Endothelial cell of umbilical vein (primary cell): ENCODE results near the gene PAGR1. TPM values are rescaled to one million over a fixed set of nuclear protein-coding genes. Genes with fewer than 3 reads are reported as not detected.

ENCODE experiments used
- BruUV-seq: library from RNA; stranded (reverse); fragments of 400-500 nt; replicated peaks from 2 replicates; lab custom pipeline; 2021; lab: Mats Ljungman, UMichigan
- CTCF ChIA-PET: fragments of 300-600, 350-600 bp; sonication (Branson Sonifier 250); formaldehyde crosslinking; loops from one replicate; lab custom pipeline; 2021; ENCODE audit warnings: antibody characterized with exemption, inconsistent platforms; lab: Charles Lee
- POLR2A ChIA-PET: fragments of 300-600, 350-600 bp; sonication (Branson Sonifier 250); formaldehyde crosslinking; loops from one replicate; lab custom pipeline; 2021; ENCODE audit warnings: antibody characterized with exemption, inconsistent platforms; lab: Charles Lee
- DNase-seq: peaks from one replicate; pipeline ENCODE4 v3.0.0-alpha.2; 2011; ENCODE audit warnings: low read depth, low spot score
- FAIRE-seq: peaks from 2 replicates; lab custom pipeline; 2011; peaks lifted over from hg19 to GRCh38; lab: Jason Lieb, UNC
- H2AFZ ChIP-seq: 2 replicates; pipeline ENCODE4 v1.6.0; 2012; ENCODE audit warnings: low read depth, low read length, control low read depth, inconsistent platforms
- H3K27ac ChIP-seq: 2 replicates; pipeline ENCODE4 v1.5.1; 2011; ENCODE audit warnings: low read depth, mild to moderate bottlenecking, control low read depth, low read length, moderate library complexity; ENCODE audit not compliant: insufficient read depth
- H3K27me3 ChIP-seq, 2 experiments: 2 replicates each; pipeline versions ENCODE4 v1.6.0 to v1.6.1; 2011; ENCODE audit warnings: low read length in 2 of 2, mixed read lengths in 1 of 2; ENCODE audit not compliant: control insufficient read depth in 2 of 2, insufficient read depth in 2 of 2
- H3K36me3 ChIP-seq, 2 experiments: 2 replicates in 1 of 2; 3 replicates in 1 of 2; pipeline ENCODE4 v1.5.1; 2011; ENCODE audit warnings: low read length in 2 of 2, mild to moderate bottlenecking in 1 of 2, moderate library complexity in 1 of 2; ENCODE audit not compliant: control insufficient read depth in 2 of 2, insufficient read depth in 2 of 2; ENCODE audit errors: extremely low read depth in 1 of 2
- H3K4me1 ChIP-seq: 3 replicates; pipeline ENCODE4 v1.5.1; 2011; ENCODE audit warnings: mild to moderate bottlenecking, low read length; ENCODE audit not compliant: control insufficient read depth, insufficient read depth; ENCODE audit errors: extremely low read depth
- H3K4me2 ChIP-seq: 2 replicates; pipeline ENCODE4 v1.6.1; 2011; ENCODE audit warnings: low read length, control low read depth, mixed read lengths; ENCODE audit not compliant: insufficient read depth
- H3K4me3 ChIP-seq, 3 experiments: fragments of 200-600 bp in 1 of 3; sonication (generic), shearing (Covaris generic) in 1 of 3; replicated peaks in 1 of 3; 2 replicates each; pipeline ENCODE4 v1.5.1; 2011 to 2016; ENCODE audit warnings: control low read depth in 3 of 3, low read length in 3 of 3, mild to moderate bottlenecking in 2 of 3, inconsistent platforms in 1 of 3, low read depth in 1 of 3, moderate library complexity in 1 of 3; ENCODE audit not compliant: insufficient read depth in 1 of 3
- H3K79me2 ChIP-seq: 2 replicates; pipeline ENCODE4 v1.6.0; 2012; ENCODE audit warnings: low read length, inconsistent platforms; ENCODE audit not compliant: control insufficient read depth, insufficient read depth
- H3K9ac ChIP-seq: replicated peaks from 2 replicates; pipeline ENCODE3; 2011; ENCODE audit warnings: low read length, control low read depth; ENCODE audit not compliant: insufficient read depth; ENCODE audit errors: extremely low read depth
- H3K9me1 ChIP-seq: replicated peaks from 3 replicates; pipeline ENCODE4 v1.6.0; 2011; ENCODE audit warnings: mild to moderate bottlenecking, low read length; ENCODE audit not compliant: control insufficient read depth, insufficient read depth; ENCODE audit errors: extremely low read depth
- H3K9me3 ChIP-seq: replicated peaks from 2 replicates; pipeline ENCODE4 v1.5.1; 2012; ENCODE audit warnings: low read length, inconsistent platforms; ENCODE audit not compliant: control insufficient read depth, insufficient read depth
- H4K20me1 ChIP-seq: replicated peaks from 2 replicates; pipeline ENCODE3; 2011; ENCODE audit warnings: mild to moderate bottlenecking, low read length; ENCODE audit not compliant: control insufficient read depth, insufficient read depth; ENCODE audit errors: extremely low read depth
- EZH2 ChIP-seq: IDR thresholded peaks from 2 replicates; pipeline ENCODE4 v1.6.1; 2012; ENCODE audit warnings: borderline replicate concordance, low read depth, mild to moderate bottlenecking, moderate library complexity, low read length, inconsistent platforms; ENCODE audit not compliant: severe bottlenecking
- GATA2 ChIP-seq: IDR thresholded peaks from 2 replicates; pipeline ENCODE4 v1.7.0; 2011; ENCODE audit warnings: low read depth, mild to moderate bottlenecking, moderate library complexity, mixed read lengths, low read length; ENCODE audit not compliant: insufficient read length, insufficient read depth
- MYC ChIP-seq: IDR thresholded peaks from one replicate; pipeline ENCODE4 v1.6.1; 2011; ENCODE audit warnings: mild to moderate bottlenecking, low read depth, low read length
- POLR2A ChIP-seq: IDR thresholded peaks from 2 replicates; pipeline ENCODE4 v1.6.1; 2012; ENCODE audit warnings: low read depth, mild to moderate bottlenecking, control low read depth, low read length
- POLR2AphosphoS5 ChIP-seq: IDR thresholded peaks from 2 replicates; pipeline ENCODE4 v1.6.1; 2012; ENCODE audit warnings: low read depth, mild to moderate bottlenecking, control low read depth, low read length, moderate library complexity; ENCODE audit not compliant: insufficient read depth
- dilution Hi-C: fragments of 300-500 bp; cut with MboI; formaldehyde crosslinking; loops from one replicate; pipeline ENCODE4 v1.15.0; 2019; ENCODE audit warnings: low sequenced_read_pairs; ENCODE audit not compliant: extremely low pct_ligation_motif_present
- intact Hi-C: fragments of 100-400 bp; cut with micrococcal nuclease; formaldehyde crosslinking; loops from one replicate; pipeline ENCODE4 v1.10.0; 2022
- polyA plus RNA-seq, 4 experiments: library from polyadenylated mRNA; depleted of rRNA in 3 of 4; stranded (reverse) in 3 of 4; unstranded in 1 of 4; fragments of >200 nt; gene quantifications; 2 replicates each; pipeline versions ENCODE4 v1.2.1 to v1.2.3, GENCODE V29; 2011 to 2012; ENCODE audit warnings: missing spikeins in 1 of 4
- total RNA-seq: library from RNA; stranded (reverse); gene quantifications from 2 replicates; pipeline ENCODE4 v1.2.3, GENCODE V29; 2021
- TF ChIP-seq, protein P1 (sequence below), 2 donors: IDR thresholded peaks; 1 replicate in 1 of 2; 2 replicates in 1 of 2; pipeline ENCODE4 v1.5.1; 2011; ENCODE audit warnings: low read length in 2 of 2, mild to moderate bottlenecking in 2 of 2, moderate library complexity in 2 of 2, control low read depth in 1 of 2, inconsistent platforms in 1 of 2, low read depth in 1 of 2; ENCODE audit not compliant: insufficient read depth in 1 of 2; ENCODE audit errors: extremely low read depth in 1 of 2
- TF ChIP-seq, protein P2 (sequence below): IDR thresholded peaks from 2 replicates; pipeline ENCODE4 v1.6.1; 2011; ENCODE audit not compliant: insufficient read depth, insufficient read length

The PAGR1 gene
- total and polyA plus RNA-seq, 2 donors (not counting 3 experiments of a cell fraction or from before 2014, with no cell fraction given): 15.9 to 26.3 TPM

DNA sequence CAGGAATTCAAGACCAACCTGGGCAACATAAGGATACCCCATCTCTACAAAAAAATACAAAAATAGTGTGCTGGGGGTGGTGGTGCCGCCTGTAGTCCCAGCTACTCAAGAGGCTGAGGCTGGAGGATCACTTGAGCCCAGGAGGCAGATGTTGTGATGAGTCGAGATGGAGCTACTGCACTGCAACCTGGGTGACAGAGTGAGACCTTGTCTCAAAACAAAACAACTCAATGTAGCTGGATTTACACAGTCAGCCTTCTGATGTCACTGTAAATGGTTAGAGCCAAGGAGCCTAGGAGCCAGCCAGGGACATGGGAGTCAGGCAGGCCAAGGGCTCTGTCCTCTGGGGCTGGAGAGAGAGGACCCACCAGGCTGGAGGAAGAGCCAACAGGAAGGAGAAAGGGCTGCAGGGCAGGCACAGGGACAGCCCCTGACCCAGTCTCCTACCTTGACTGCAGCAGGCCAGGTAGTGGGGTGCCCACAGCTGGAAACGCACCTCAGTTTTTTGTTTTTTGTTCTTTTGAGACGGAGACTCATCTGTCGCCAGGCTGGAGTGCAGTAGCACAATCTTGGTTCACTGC, 38.7 kb downstream of the PAGR1 start:
- dilution Hi-C loops: no loop called here
- no peaks in the 10 kb centered on the region for H4K20me1 ChIP-seq
- ChIA-PET POLR2A (interaction anchor here (0.5 kb wide), 1 partner anchor 99 kb away, joined by 6 read pairs; no protein-coding TSS in a partner anchor), CTCF (interaction anchor here (0.6 to 1.2 kb wide), 2 partner anchors 38 to 54 kb away, joined by 3 to 5 read pairs; partner anchors contain the start of gene PAGR1)
- BruUV-seq: no TSS peak
- H3K79me2 ChIP-seq: no peaks in the 10 kb centered on the region
- no peak overlapping the region for H3K4me2 ChIP-seq
- TF ChIP-seq POLR2AphosphoS5 (no peak), GATA2 (no peak), MYC (no peak), EZH2 (no peak), POLR2A (no peak)
- TF ChIP-seq, protein P1, sequence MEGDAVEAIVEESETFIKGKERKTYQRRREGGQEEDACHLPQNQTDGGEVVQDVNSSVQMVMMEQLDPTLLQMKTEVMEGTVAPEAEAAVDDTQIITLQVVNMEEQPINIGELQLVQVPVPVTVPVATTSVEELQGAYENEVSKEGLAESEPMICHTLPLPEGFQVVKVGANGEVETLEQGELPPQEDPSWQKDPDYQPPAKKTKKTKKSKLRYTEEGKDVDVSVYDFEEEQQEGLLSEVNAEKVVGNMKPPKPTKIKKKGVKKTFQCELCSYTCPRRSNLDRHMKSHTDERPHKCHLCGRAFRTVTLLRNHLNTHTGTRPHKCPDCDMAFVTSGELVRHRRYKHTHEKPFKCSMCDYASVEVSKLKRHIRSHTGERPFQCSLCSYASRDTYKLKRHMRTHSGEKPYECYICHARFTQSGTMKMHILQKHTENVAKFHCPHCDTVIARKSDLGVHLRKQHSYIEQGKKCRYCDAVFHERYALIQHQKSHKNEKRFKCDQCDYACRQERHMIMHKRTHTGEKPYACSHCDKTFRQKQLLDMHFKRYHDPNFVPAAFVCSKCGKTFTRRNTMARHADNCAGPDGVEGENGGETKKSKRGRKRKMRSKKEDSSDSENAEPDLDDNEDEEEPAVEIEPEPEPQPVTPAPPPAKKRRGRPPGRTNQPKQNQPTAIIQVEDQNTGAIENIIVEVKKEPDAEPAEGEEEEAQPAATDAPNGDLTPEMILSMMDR (IDR thresholded peaks at IDR 0.05; ENCODE audit: extremely low read depth in 1 of 2, insufficient read depth in 1 of 2, low read depth in 1 of 2, low read length in 2 of 2): no peak
- TF ChIP-seq, protein P2, sequence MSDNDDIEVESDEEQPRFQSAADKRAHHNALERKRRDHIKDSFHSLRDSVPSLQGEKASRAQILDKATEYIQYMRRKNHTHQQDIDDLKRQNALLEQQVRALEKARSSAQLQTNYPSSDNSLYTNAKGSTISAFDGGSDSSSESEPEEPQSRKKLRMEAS: no peak
- no peak for DNase-seq
- peaks cover 5% of the 10 kb centered on the region for H3K4me1 ChIP-seq
- H3K27ac ChIP-seq: no peak overlapping the region
- H3K36me3 ChIP-seq: peaks cover 0 to 8% of the 10 kb centered on the region in 2 experiments
- no peaks in the 10 kb centered on the region for H3K9me1 ChIP-seq
- intact Hi-C loops: no loop called here
- H2AFZ ChIP-seq: no peak overlapping the region
- no peak for FAIRE-seq
- H3K9me3 ChIP-seq: no peaks in the 10 kb centered on the region
- H3K27me3 ChIP-seq: no peaks in the 10 kb centered on the region
- no peak overlapping the region for H3K9ac ChIP-seq
- no peak overlapping the region for H3K4me3 ChIP-seq
